NCI-H146 (cell line): ENCODE data around the gene ADAMTS17.

ENCODE experiments used
- DNase-seq: peaks from one replicate; lab custom pipeline; 2025; lab: John Stamatoyannopoulos, UW

The ADAMTS17 gene

GRCh38 chr15:100131321-100132224, 210.2 kb downstream of the ADAMTS17 start:
- no peak for DNase-seq

GRCh38 chr15:100129677-100130076, 212.1 kb downstream of the ADAMTS17 start:
- DNase-seq, result no peak

GRCh38 chr15:100125401-100126191, 216.2 kb downstream of the ADAMTS17 start:
- peak; percentile 53 for DNase-seq

- DNase-seq, result no peak
Measured at GRCh38 chr15:100124936-100125335, 216.8 kb downstream of the ADAMTS17 start.

- DNase-seq, result no peak
Measured at GRCh38 chr15:100124361-100124760, 217.4 kb downstream of the ADAMTS17 start.

- no peak for DNase-seq
Measured at GRCh38 chr15:100123611-100124010, 218.2 kb downstream of the ADAMTS17 start.

- DNase-seq, result no peak
Measured at GRCh38 chr15:100121285-100121684, 220.5 kb downstream of the ADAMTS17 start.

- no peak for DNase-seq
Measured at GRCh38 chr15:100120111-100120510, 221.7 kb downstream of the ADAMTS17 start.

GRCh38 chr15:100118546-100118945, 223.2 kb downstream of the ADAMTS17 start:
- DNase-seq, result no peak

- DNase-seq, result no peak
Measured at GRCh38 chr15:100116416-100117190, 225.2 kb downstream of the ADAMTS17 start.

- no peak for DNase-seq
Measured at GRCh38 chr15:100115711-100116090, 226.1 kb downstream of the ADAMTS17 start.

- no peak for DNase-seq
Measured at GRCh38 chr15:100115066-100115710, 226.6 kb downstream of the ADAMTS17 start.

GRCh38 chr15:100114571-100114970, 227.2 kb downstream of the ADAMTS17 start:
- DNase-seq, result no peak

- DNase-seq, result no peak
Measured at GRCh38 chr15:100114100-100114499, 227.7 kb downstream of the ADAMTS17 start.

GRCh38 chr15:100113351-100114080, 228.3 kb downstream of the ADAMTS17 start:
- DNase-seq, result no peak

GRCh38 chr15:100112636-100113305, 229.0 kb downstream of the ADAMTS17 start:
- DNase-seq, result no peak

GRCh38 chr15:100112061-100112420, 229.7 kb downstream of the ADAMTS17 start:
- DNase-seq, result peak; percentile 54

GRCh38 chr15:100111125-100112060, 230.4 kb downstream of the ADAMTS17 start:
- DNase-seq, result peak; percentile 73

GRCh38 chr15:100109486-100110035, 232.2 kb downstream of the ADAMTS17 start:
- DNase-seq, result no peak
